Measurements from ENCODE around the gene RERE.

The RERE gene

DNA sequence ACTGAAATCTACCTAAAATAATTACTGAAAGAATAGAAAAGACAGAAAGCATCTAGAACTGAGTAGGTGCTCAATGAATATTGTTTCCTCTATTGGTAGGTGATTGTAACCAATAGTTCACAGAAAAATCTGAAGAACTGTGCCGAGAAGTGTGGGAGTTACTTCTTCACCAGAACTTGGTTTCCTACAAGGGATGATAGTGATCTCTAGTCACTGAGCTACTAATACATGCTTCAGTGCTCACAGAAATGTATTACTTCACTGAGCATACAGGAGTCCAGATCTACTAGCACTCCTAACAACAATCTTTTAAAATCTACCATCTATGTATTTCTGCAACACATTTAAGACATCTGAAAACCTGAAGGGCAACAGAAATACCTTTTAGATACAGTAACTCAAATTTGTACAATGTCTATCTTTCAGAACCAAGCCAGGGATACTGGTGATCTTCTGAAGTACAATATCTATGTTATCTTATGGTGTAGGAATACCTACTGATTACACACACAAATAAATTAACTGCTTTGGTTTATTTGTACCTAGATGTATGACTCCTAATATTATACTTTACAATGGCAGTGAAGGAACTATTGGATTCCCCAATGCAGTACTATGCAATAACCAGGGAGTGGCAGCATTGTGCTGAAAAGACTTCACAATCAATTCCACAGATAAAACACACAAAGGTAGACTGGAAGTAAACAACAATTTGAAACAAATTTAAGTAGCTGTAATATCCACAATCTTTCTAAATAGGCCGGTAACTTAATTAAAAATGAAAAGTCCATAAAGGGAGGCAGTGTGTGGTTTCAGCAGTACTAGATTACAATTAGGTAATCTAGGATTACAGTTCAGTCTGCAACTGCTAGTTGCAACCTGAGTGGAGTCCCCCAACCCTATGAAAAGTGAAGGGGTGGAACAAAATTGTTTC, 256.6 kb downstream of the RERE start:
- no CpG with 5 or more reads among the region's 2 CpGs for WGBS, 2 experiments (ENCODE audit: insufficient coverage in 2 of 2)
- Histone ChIP-seq H3K36me3 (ENCODE audit: control insufficient read depth, insufficient read depth, low read length) (peaks cover 27% of the 10 kb centered on the region), H3K27ac (ENCODE audit: low read depth, low read length, severe bottlenecking) (peak overlapping the region; percentile 20), H3K4me1 (ENCODE audit: control insufficient read depth, insufficient read depth, low read length, poor library complexity, severe bottlenecking) (peaks cover 24% of the 10 kb centered on the region), H3K4me3 (ENCODE audit: extremely low read depth, insufficient read depth, low read length, poor library complexity, severe bottlenecking) (no peak overlapping the region), H3K9me3 (ENCODE audit: control insufficient read depth, low read length) (no peaks in the 10 kb centered on the region)

GRCh38 chr1:8560035-8560434, 257.4 kb downstream of the RERE start:
- WGBS, 2 experiments (ENCODE audit: insufficient coverage in 2 of 2) = 100% methylated on average over 1 of the region's 4 CpGs
- Histone ChIP-seq H3K4me3 (ENCODE audit: extremely low read depth, insufficient read depth, low read length, poor library complexity, severe bottlenecking) (no peak overlapping the region), H3K36me3 (ENCODE audit: control insufficient read depth, insufficient read depth, low read length) (peaks cover 27% of the 10 kb centered on the region), H3K27ac (ENCODE audit: low read depth, low read length, severe bottlenecking) (no peak overlapping the region), H3K4me1 (ENCODE audit: control insufficient read depth, insufficient read depth, low read length, poor library complexity, severe bottlenecking) (peaks cover 24% of the 10 kb centered on the region), H3K9me3 (ENCODE audit: control insufficient read depth, low read length) (no peaks in the 10 kb centered on the region)

GRCh38 chr1:8555582-8555981, 261.9 kb downstream of the RERE start:
- no peak overlapping the region for H3K4me3 ChIP-seq (ENCODE audit: extremely low read depth, insufficient read depth, low read length, poor library complexity, severe bottlenecking)
- peaks cover 22% of the 10 kb centered on the region for H3K4me1 ChIP-seq (ENCODE audit: control insufficient read depth, insufficient read depth, low read length, poor library complexity, severe bottlenecking)
- no peaks in the 10 kb centered on the region for H3K9me3 ChIP-seq (ENCODE audit: control insufficient read depth, low read length)
- no peak overlapping the region for H3K27ac ChIP-seq (ENCODE audit: low read depth, low read length, severe bottlenecking)
- peaks cover 50% of the 10 kb centered on the region for H3K36me3 ChIP-seq (ENCODE audit: control insufficient read depth, insufficient read depth, low read length)

DNA sequence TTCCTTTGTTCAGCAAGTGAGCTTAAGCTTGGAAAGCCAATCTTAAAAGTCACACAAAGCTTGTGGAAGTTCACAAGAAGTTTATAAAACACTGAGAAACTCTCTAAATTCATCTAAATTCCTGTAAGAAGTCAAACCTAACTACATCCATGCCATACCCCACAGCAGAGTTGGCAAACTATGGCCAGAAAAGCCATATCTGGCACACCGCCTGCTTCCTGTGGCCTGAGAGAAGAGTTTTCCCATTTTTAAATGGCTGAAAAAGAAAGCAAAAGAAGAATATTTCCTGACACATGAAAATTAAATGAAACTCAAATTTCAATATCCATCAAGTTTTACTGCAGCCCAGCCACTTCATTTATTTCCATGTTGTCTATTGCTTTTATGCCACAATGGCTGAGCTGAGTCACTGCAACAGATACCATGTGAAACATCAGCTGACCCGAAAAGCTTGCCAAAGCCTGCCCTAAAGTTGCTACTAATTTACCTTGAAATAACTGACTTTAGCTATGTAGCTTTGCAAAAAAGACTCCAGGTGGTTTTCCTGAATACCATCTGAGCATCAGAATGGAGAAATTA, 262.4 kb downstream of the RERE start:
- Histone ChIP-seq H3K36me3 (ENCODE audit: control insufficient read depth, insufficient read depth, low read length) (peaks cover 50% of the 10 kb centered on the region), H3K27ac (ENCODE audit: low read depth, low read length, severe bottlenecking) (no peak overlapping the region), H3K9me3 (ENCODE audit: control insufficient read depth, low read length) (no peaks in the 10 kb centered on the region), H3K4me3 (ENCODE audit: extremely low read depth, insufficient read depth, low read length, poor library complexity, severe bottlenecking) (no peak overlapping the region), H3K4me1 (ENCODE audit: control insufficient read depth, insufficient read depth, low read length, poor library complexity, severe bottlenecking) (peaks cover 20% of the 10 kb centered on the region)
- 100% methylated on average over 1 of the region's 2 CpGs for WGBS, 2 experiments (ENCODE audit: insufficient coverage in 2 of 2)

GRCh38 chr1:8552820-8553397, 264.5 kb downstream of the RERE start:
- Histone ChIP-seq H3K4me1 (ENCODE audit: control insufficient read depth, insufficient read depth, low read length, poor library complexity, severe bottlenecking) (peaks cover 14% of the 10 kb centered on the region), H3K27ac (ENCODE audit: low read depth, low read length, severe bottlenecking) (no peak overlapping the region), H3K36me3 (ENCODE audit: control insufficient read depth, insufficient read depth, low read length) (peaks cover 70% of the 10 kb centered on the region), H3K4me3 (ENCODE audit: extremely low read depth, insufficient read depth, low read length, poor library complexity, severe bottlenecking) (no peak overlapping the region), H3K9me3 (ENCODE audit: control insufficient read depth, low read length) (no peaks in the 10 kb centered on the region)
- WGBS, 2 experiments (ENCODE audit: insufficient coverage in 2 of 2) = 87 to 92% methylated on average over 17 to 21 of the region's 21 CpGs

DNA sequence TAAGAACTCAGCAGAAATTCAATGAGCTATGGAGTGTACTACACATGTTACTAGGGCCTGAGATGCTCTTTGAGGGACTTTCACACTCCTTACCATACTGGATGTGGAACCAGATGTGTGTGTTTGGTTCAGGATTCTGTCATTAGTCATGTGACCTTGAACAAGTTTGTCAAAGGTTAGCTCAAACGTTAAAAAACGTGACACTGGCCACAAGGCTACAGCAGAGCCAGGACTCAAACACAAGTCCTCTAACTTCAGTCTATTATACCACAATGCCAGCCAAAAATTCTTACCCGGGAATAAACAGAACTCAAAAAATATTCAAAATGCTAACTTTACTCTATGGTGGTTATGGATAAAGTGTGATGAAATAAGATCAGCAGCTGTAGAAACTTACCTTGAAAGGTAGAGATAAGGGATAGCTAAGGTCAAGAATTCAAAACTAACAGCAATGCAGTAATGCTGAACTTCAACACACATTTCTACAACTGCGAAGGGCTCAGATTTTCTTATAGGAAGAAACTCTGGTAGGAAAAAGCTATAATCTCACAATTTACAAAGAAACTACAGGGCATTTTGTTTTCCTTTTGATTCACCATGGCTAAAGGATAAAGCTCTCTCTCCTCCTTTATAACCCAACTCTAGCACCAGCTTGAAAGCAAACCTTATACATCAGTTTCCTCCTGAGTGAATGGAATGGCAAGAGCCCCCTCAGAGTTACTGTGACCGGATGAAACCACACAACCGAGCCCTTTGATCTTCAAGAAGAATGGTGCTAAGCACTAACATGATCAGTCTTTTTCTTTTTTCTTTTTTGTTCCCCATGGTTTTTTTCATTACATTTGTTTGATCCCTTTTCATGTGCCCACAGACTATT, 265.6 kb downstream of the RERE start:
- H3K4me1 ChIP-seq (ENCODE audit: control insufficient read depth, insufficient read depth, low read length, poor library complexity, severe bottlenecking) = peaks cover 14% of the 10 kb centered on the region
- H3K36me3 ChIP-seq (ENCODE audit: control insufficient read depth, insufficient read depth, low read length) = peaks cover 63% of the 10 kb centered on the region
- no peak overlapping the region for H3K4me3 ChIP-seq (ENCODE audit: extremely low read depth, insufficient read depth, low read length, poor library complexity, severe bottlenecking)
- 75 to 76% methylated on average over 3 to 4 of the region's 6 CpGs for WGBS, 2 experiments (ENCODE audit: insufficient coverage in 2 of 2)
- H3K27ac ChIP-seq (ENCODE audit: low read depth, low read length, severe bottlenecking) = peak overlapping the region; percentile 18
- H3K9me3 ChIP-seq (ENCODE audit: control insufficient read depth, low read length) = no peaks in the 10 kb centered on the region

- Histone ChIP-seq H3K4me1 (ENCODE audit: control insufficient read depth, insufficient read depth, low read length, poor library complexity, severe bottlenecking) (peaks cover 14% of the 10 kb centered on the region), H3K9me3 (ENCODE audit: control insufficient read depth, low read length) (no peaks in the 10 kb centered on the region), H3K27ac (ENCODE audit: low read depth, low read length, severe bottlenecking) (no peak overlapping the region), H3K36me3 (ENCODE audit: control insufficient read depth, insufficient read depth, low read length) (peaks cover 61% of the 10 kb centered on the region), H3K4me3 (ENCODE audit: extremely low read depth, insufficient read depth, low read length, poor library complexity, severe bottlenecking) (no peak overlapping the region)
- 63 to 100% methylated on average over 2 of the region's 3 CpGs for WGBS, 2 experiments (ENCODE audit: insufficient coverage in 2 of 2)
Observed at GRCh38 chr1:8551057-8551456, 266.4 kb downstream of the RERE start.

GRCh38 chr1:8547791-8548190, 269.6 kb downstream of the RERE start:
- peaks cover 10% of the 10 kb centered on the region for H3K4me1 ChIP-seq (ENCODE audit: control insufficient read depth, insufficient read depth, low read length, poor library complexity, severe bottlenecking)
- H3K27ac ChIP-seq (ENCODE audit: low read depth, low read length, severe bottlenecking) = no peak overlapping the region
- peaks cover 7% of the 10 kb centered on the region for H3K9me3 ChIP-seq (ENCODE audit: control insufficient read depth, low read length)
- peaks cover 68% of the 10 kb centered on the region for H3K36me3 ChIP-seq (ENCODE audit: control insufficient read depth, insufficient read depth, low read length)
- no peak overlapping the region for H3K4me3 ChIP-seq (ENCODE audit: extremely low read depth, insufficient read depth, low read length, poor library complexity, severe bottlenecking)
- WGBS, 2 experiments (ENCODE audit: insufficient coverage in 2 of 2) = 100% methylated on average over 1 of the region's 4 CpGs; no CpG with 5 or more reads in 1 of the 2 experiments

- no peak overlapping the region for H3K4me3 ChIP-seq (ENCODE audit: extremely low read depth, insufficient read depth, low read length, poor library complexity, severe bottlenecking)
- peaks cover 5% of the 10 kb centered on the region for H3K4me1 ChIP-seq (ENCODE audit: control insufficient read depth, insufficient read depth, low read length, poor library complexity, severe bottlenecking)
- WGBS, 2 experiments (ENCODE audit: insufficient coverage in 2 of 2) = 90% methylated on average over 4 of the region's 6 CpGs; no CpG with 5 or more reads in 1 of the 2 experiments
- peaks cover 79% of the 10 kb centered on the region for H3K36me3 ChIP-seq (ENCODE audit: control insufficient read depth, insufficient read depth, low read length)
- H3K27ac ChIP-seq (ENCODE audit: low read depth, low read length, severe bottlenecking) = no peak overlapping the region
- H3K9me3 ChIP-seq (ENCODE audit: control insufficient read depth, low read length) = peaks cover 7% of the 10 kb centered on the region
Observed at GRCh38 chr1:8545078-8545477, 272.4 kb downstream of the RERE start.

GRCh38 chr1:8544644-8545043, 272.8 kb downstream of the RERE start:
- Histone ChIP-seq H3K4me3 (ENCODE audit: extremely low read depth, insufficient read depth, low read length, poor library complexity, severe bottlenecking) (no peak overlapping the region), H3K36me3 (ENCODE audit: control insufficient read depth, insufficient read depth, low read length) (peaks cover 78% of the 10 kb centered on the region), H3K27ac (ENCODE audit: low read depth, low read length, severe bottlenecking) (no peak overlapping the region), H3K9me3 (ENCODE audit: control insufficient read depth, low read length) (peaks cover 7% of the 10 kb centered on the region), H3K4me1 (ENCODE audit: control insufficient read depth, insufficient read depth, low read length, poor library complexity, severe bottlenecking) (peaks cover 5% of the 10 kb centered on the region)
- WGBS, 2 experiments (ENCODE audit: insufficient coverage in 2 of 2) = 100% methylated on average over 1 of the region's 1 CpG; no CpG with 5 or more reads in 1 of the 2 experiments
